Panc1 (cell line): Measurements from ENCODE around the gene KDM2A. TPM values are rescaled to one million over a fixed set of nuclear protein-coding genes. Genes with fewer than 3 reads are reported as not detected.

ENCODE experiments used
- ATAC-seq: fragments of 200-7000 bp; cut with Tn5 transposase; 2 replicates; pipeline ENCODE4 v1.9.1; 2020; ENCODE audit warnings: mild to moderate bottlenecking, moderate library complexity
- BruUV-seq: library from RNA; stranded (reverse); fragments of 400-500 nt; replicated peaks from 2 replicates; lab custom pipeline; 2021; lab: Mats Ljungman, UMichigan
- CTCF ChIA-PET: fragments of 300-600 bp; sonication (Branson Sonifier 250); formaldehyde crosslinking; loops from one replicate; lab custom pipeline; 2022; ENCODE audit warnings: antibody characterized with exemption; lab: Charles Lee
- POLR2A ChIA-PET: fragments of 300-600 bp; sonication (Branson Sonifier 250); formaldehyde crosslinking; loops from one replicate; lab custom pipeline; 2022; ENCODE audit warnings: antibody characterized with exemption; lab: Charles Lee
- DNase-seq: peaks from one replicate; pipeline ENCODE4 v3.0.0-alpha.2; 2010; ENCODE audit warnings: low read depth, low spot score
- H3K27ac ChIP-seq: 2 replicates; pipeline ENCODE4 v1.5.1; 2011; ENCODE audit warnings: mild to moderate bottlenecking, low read length, inconsistent platforms
- H3K27me3 ChIP-seq: fragments of 200-500 bp; sonication (Bioruptor generic); 2 replicates; pipeline ENCODE4 v1.6.0; 2014; ENCODE audit warnings: low read length, inconsistent platforms; ENCODE audit not compliant: control insufficient read depth, insufficient read depth
- H3K36me3 ChIP-seq: fragments of 200-500 bp; sonication (Bioruptor generic); 2 replicates; pipeline ENCODE4 v1.5.1; 2014; ENCODE audit warnings: inconsistent platforms, mild to moderate bottlenecking, low read length, moderate library complexity; ENCODE audit not compliant: control insufficient read depth, insufficient read depth
- H3K4me1 ChIP-seq: 2 replicates; pipeline ENCODE4 v1.5.1; 2011; ENCODE audit warnings: inconsistent platforms, mild to moderate bottlenecking, low read length, moderate library complexity; ENCODE audit not compliant: control insufficient read depth, insufficient read depth
- H3K4me3 ChIP-seq, 2 experiments: 2 replicates each; pipeline ENCODE4 v1.5.1; 2011 to 2012; ENCODE audit warnings: low read depth in 2 of 2, low read length in 2 of 2, mild to moderate bottlenecking in 2 of 2, inconsistent platforms in 1 of 2, moderate library complexity in 1 of 2
- H3K9me3 ChIP-seq: fragments of 200-500 bp; sonication (Bioruptor generic); 2 replicates; pipeline ENCODE4 v1.5.1; 2014; ENCODE audit warnings: low read depth, mild to moderate bottlenecking, inconsistent platforms, low read length, moderate library complexity; ENCODE audit not compliant: control insufficient read depth, insufficient read depth
- POLR2AphosphoS5 ChIP-seq: IDR thresholded peaks from 2 replicates; pipeline ENCODE4 v1.6.1; 2012; ENCODE audit warnings: mild to moderate bottlenecking, low read depth, low read length, moderate library complexity
- SIN3A ChIP-seq: IDR thresholded peaks from 2 replicates; pipeline ENCODE4 v1.6.1; 2012; ENCODE audit warnings: low read depth, mild to moderate bottlenecking, low read length, moderate library complexity, borderline replicate concordance; ENCODE audit not compliant: insufficient read depth
- TCF7L2 ChIP-seq: IDR thresholded peaks from 2 replicates; pipeline ENCODE4 v1.6.1; 2011; ENCODE audit warnings: mild to moderate bottlenecking, low read depth, low read length, inconsistent platforms
- in situ Hi-C: cut with HindIII; loops from 2 replicates; pipeline ENCODE4 v1.10.0; 2016; ENCODE audit warnings: low sequenced_read_pairs, low pct_unique_long_range_greater_than_20kb
- intact Hi-C: fragments of 100-400 bp; cut with micrococcal nuclease; formaldehyde crosslinking; loops from one replicate; pipeline ENCODE4 v1.10.0; 2022; ENCODE audit not compliant: unreplicated experiment
- total RNA-seq: library from RNA; stranded (reverse); gene quantifications from one replicate; pipeline ENCODE4 v1.2.1, GENCODE V29; 2021; ENCODE audit not compliant: unreplicated experiment
- TF ChIP-seq, protein P1 (sequence below): fragments of 450-650 bp; IDR thresholded peaks from 2 replicates; pipeline ENCODE4 v1.5.1; 2017; ENCODE audit warnings: mild to moderate bottlenecking
- TF ChIP-seq, protein P2 (sequence below), 2 experiments: IDR thresholded peaks; 2 replicates each; pipeline ENCODE4 v1.6.1; 2011 to 2012; ENCODE audit warnings: low read depth in 2 of 2, control low read depth in 1 of 2, low read length in 1 of 2, mild to moderate bottlenecking in 1 of 2, moderate library complexity in 1 of 2; ENCODE audit not compliant: insufficient read depth in 1 of 2

KDM2A gene
- total RNA-seq, 1 experiment from 2014 or later = 112 TPM

DNA sequence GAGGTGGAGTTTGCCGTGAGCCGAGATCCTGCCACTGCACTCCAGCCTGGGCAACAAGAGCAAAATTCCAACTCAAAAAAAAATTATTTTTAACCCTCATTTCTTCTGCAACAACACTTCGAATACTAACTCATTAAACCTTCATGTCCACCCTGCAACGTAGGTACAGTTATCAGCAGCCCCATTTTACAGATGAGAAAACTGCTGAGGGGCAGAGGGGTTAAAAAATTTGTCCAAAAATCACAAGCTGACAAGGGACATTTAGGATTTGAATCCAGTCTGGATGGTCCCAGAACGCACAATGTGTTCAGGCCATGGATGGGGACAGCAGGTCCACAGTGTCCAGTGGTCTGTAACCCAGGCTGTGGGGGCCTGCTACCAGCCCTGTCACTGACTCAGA is 33.4 kb upstream of the KDM2A start:
- ATAC-seq (no peak), DNase-seq (no peak)
- TF ChIP-seq, protein P1, sequence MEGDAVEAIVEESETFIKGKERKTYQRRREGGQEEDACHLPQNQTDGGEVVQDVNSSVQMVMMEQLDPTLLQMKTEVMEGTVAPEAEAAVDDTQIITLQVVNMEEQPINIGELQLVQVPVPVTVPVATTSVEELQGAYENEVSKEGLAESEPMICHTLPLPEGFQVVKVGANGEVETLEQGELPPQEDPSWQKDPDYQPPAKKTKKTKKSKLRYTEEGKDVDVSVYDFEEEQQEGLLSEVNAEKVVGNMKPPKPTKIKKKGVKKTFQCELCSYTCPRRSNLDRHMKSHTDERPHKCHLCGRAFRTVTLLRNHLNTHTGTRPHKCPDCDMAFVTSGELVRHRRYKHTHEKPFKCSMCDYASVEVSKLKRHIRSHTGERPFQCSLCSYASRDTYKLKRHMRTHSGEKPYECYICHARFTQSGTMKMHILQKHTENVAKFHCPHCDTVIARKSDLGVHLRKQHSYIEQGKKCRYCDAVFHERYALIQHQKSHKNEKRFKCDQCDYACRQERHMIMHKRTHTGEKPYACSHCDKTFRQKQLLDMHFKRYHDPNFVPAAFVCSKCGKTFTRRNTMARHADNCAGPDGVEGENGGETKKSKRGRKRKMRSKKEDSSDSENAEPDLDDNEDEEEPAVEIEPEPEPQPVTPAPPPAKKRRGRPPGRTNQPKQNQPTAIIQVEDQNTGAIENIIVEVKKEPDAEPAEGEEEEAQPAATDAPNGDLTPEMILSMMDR = no peak
- TF ChIP-seq SIN3A (no peak), TCF7L2 (no peak), POLR2AphosphoS5 (no peak)
- TF ChIP-seq, protein P2, sequence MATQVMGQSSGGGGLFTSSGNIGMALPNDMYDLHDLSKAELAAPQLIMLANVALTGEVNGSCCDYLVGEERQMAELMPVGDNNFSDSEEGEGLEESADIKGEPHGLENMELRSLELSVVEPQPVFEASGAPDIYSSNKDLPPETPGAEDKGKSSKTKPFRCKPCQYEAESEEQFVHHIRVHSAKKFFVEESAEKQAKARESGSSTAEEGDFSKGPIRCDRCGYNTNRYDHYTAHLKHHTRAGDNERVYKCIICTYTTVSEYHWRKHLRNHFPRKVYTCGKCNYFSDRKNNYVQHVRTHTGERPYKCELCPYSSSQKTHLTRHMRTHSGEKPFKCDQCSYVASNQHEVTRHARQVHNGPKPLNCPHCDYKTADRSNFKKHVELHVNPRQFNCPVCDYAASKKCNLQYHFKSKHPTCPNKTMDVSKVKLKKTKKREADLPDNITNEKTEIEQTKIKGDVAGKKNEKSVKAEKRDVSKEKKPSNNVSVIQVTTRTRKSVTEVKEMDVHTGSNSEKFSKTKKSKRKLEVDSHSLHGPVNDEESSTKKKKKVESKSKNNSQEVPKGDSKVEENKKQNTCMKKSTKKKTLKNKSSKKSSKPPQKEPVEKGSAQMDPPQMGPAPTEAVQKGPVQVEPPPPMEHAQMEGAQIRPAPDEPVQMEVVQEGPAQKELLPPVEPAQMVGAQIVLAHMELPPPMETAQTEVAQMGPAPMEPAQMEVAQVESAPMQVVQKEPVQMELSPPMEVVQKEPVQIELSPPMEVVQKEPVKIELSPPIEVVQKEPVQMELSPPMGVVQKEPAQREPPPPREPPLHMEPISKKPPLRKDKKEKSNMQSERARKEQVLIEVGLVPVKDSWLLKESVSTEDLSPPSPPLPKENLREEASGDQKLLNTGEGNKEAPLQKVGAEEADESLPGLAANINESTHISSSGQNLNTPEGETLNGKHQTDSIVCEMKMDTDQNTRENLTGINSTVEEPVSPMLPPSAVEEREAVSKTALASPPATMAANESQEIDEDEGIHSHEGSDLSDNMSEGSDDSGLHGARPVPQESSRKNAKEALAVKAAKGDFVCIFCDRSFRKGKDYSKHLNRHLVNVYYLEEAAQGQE (IDR thresholded peaks at IDR 0.05; ENCODE audit: insufficient read depth in 1 of 2, low read depth in 2 of 2, low read length in 1 of 2) = no peak
- ChIA-PET CTCF (no interaction called here), POLR2A (no interaction called here)
- in situ Hi-C loops (no loop called here), intact Hi-C loops (no loop called here)
- H3K27me3 ChIP-seq = no peaks in the 10 kb centered on the region
- H3K4me3 ChIP-seq = no peak overlapping the region
- H3K36me3 ChIP-seq = no peaks in the 10 kb centered on the region
- no peak overlapping the region for H3K27ac ChIP-seq
- H3K9me3 ChIP-seq = no peaks in the 10 kb centered on the region
- H3K4me1 ChIP-seq = peaks cover 6% of the 10 kb centered on the region
- BruUV-seq = no TSS peak

DNA sequence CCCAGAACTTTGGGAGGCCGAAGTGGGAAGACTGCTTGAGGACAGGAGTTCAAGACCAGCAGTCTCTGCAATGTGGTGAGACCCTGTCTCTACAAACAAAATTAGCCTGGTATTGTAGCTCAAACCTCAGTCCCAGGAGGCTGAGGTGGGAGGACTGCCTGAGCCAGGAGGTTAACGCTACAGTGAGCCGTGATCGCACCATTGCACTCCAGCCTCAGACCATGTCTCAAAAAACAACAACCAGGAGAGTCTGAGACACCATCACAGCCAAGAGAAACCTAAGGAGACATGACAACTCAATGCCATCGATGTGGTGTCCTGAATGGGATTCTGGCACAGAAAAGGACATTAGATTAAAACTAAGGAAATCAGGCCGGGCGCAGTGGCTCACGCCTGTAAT is 28.3 kb upstream of the KDM2A start:
- no peak for ATAC-seq
- no peaks in the 10 kb centered on the region for H3K9me3 ChIP-seq
- TF ChIP-seq, protein P2 (IDR thresholded peaks at IDR 0.05; ENCODE audit: insufficient read depth in 1 of 2, low read depth in 2 of 2, low read length in 1 of 2) = no peak
- TF ChIP-seq, protein P1 = no peak
- TF ChIP-seq TCF7L2 (no peak), POLR2AphosphoS5 (no peak), SIN3A (no peak)
- POLR2A ChIA-PET = no interaction called here
- no TSS peak for BruUV-seq
- CTCF ChIA-PET = no interaction called here
- no peak overlapping the region for H3K4me3 ChIP-seq
- DNase-seq = no peak
- no peaks in the 10 kb centered on the region for H3K4me1 ChIP-seq
- H3K36me3 ChIP-seq = no peaks in the 10 kb centered on the region
- H3K27me3 ChIP-seq = no peaks in the 10 kb centered on the region
- H3K27ac ChIP-seq = no peak overlapping the region
- intact Hi-C loops = loop anchor here (10.0 kb wide), 1 partner anchor 224 kb away; no protein-coding TSS in a partner anchor
- in situ Hi-C loops = no loop called here
